ENCODE data around the gene RREB1.

Gene RREB1

DNA sequence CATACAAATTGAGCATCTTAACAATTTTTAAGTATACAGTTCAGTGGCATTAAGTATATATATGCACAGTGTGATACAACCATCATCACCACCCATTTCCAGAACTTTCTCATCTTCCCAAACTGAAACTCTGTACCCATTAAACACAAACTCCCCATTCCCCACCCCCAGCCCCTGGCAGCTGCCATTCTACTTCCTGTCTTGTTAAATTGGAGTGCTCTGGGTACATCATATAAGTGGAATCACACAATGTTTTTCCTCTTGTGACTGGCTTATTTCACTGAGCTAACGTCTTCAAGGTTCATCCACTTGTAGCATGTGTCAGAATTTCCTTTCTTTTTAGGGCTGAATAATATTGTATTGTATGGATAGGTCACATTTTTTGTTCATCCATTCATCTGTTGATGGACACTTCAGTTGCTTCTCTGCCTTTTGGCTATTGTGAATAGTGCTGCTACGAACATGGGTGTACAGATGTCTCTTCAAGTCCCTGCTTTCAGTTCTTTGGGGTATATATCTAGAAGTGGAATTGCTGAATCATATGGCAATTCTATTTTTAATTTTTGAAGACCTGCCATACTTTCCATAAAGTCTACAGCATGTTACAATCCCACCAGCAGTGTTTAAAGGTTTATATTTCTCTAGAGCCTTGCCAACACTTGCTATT is 19.6 kb upstream of the RREB1 start:
- no peak for DNase-seq (ENCODE audit: low read depth in 2 of 2)

DNA sequence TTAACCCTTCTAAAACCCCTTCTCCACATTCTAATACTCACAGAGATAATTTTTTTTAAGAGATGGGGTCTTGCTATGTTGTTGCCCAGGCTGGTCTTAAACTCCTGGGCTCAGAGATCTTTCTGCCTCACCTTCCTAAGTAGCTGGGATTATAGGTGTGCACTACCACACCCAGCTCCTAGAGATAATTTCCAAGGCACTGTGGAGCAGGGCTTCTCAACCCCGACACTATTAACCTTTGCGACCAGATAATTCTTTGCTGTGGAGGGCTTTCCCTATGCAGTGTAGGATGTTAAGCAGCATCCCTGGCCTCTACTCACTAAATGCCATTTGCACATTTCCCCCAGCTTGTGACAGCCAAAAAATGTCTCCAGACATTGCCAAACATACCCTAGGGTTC is 8.8 kb upstream of the RREB1 start:
- no peak for DNase-seq (ENCODE audit: low read depth in 2 of 2)

- DNase-seq (ENCODE audit: low read depth in 2 of 2): no peak
Measured at GRCh38 chr6:7100072-7100752, 7.5 kb upstream of the RREB1 start.

DNA sequence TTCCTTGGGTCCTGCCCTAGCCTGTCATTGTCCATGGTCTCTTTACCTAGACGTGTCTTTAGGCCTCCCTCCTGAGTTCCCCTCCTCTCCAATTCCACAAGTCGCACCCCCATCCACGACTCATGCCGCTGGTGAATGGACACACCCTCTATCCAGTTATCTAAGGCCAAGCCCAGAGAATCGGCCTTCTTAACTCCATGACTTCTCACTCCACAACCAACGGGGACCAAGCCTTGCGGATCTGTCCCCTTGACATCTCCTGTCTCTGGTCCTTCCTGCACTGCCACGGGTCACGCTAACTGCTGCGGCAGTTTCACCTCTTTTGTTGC is 7.0 kb upstream of the RREB1 start:
- DNase-seq (ENCODE audit: low read depth in 2 of 2): no peak

DNA sequence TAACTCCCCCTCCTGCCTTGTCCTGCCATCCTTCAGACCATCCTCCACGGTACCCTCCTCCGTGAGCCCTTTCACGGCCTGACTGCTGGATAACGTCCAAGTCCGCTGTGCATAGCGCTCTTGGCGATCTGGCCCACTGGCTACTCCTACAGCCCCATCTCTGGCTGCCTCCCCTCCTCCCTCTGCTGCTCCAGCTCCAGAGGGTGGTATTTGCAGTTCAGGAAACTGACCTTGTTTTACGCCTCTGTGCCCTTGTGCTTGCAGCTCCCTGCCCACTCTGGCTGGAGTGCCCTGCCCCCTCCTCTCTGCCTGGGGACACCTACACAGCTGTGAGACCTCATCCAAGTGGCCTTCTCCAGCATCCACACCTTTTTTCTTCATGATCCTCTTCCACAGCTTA is 6.5 kb upstream of the RREB1 start:
- DNase-seq (ENCODE audit: low read depth in 2 of 2): no peak

DNA sequence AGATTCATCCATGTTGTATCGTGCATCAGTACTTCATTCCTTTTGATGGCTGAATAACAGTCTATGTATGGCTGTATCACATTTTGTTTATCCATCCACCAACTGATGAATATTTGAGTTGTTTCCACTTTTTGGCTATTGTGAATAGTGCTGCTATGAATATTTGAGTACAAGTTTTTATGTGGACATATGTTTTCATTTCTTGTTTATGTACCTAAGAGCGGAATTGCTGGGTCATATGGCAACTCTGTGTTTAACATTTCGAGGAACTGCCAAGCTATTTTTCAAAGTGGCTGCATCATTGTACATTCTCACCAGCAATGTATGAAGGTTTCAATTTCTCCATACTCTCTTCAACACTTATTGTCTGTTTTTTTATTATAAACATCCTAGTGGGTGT is 3.0 kb upstream of the RREB1 start:
- no peak for DNase-seq (ENCODE audit: low read depth in 2 of 2)

DNA sequence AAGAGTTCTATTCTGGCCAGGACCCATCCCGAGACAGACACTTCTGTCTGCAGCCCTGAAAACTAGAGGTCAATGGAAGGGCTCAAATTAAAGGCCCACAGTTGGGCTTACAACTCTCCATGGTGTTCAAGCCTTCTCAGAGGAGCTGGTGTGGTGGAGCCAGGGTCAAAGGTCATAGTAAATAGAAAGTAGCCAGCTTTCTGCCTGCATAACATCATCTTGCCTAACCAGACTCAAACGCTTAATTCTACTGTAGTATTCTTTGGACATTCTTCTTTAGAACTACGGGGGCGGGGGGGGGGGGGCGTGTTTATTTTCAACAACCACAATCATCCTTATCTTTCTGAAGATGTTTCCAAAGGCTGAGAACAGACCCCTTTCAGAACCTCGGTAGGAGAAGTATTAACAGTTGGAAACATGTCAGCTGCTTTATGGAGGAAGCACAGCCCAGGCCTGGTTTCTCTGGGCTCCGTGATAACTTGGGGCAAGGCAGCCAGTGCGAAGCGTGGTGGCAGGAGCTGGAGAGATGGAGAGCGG is 1.5 kb upstream of the RREB1 start:
- no peak for DNase-seq (ENCODE audit: low read depth in 2 of 2)

DNA sequence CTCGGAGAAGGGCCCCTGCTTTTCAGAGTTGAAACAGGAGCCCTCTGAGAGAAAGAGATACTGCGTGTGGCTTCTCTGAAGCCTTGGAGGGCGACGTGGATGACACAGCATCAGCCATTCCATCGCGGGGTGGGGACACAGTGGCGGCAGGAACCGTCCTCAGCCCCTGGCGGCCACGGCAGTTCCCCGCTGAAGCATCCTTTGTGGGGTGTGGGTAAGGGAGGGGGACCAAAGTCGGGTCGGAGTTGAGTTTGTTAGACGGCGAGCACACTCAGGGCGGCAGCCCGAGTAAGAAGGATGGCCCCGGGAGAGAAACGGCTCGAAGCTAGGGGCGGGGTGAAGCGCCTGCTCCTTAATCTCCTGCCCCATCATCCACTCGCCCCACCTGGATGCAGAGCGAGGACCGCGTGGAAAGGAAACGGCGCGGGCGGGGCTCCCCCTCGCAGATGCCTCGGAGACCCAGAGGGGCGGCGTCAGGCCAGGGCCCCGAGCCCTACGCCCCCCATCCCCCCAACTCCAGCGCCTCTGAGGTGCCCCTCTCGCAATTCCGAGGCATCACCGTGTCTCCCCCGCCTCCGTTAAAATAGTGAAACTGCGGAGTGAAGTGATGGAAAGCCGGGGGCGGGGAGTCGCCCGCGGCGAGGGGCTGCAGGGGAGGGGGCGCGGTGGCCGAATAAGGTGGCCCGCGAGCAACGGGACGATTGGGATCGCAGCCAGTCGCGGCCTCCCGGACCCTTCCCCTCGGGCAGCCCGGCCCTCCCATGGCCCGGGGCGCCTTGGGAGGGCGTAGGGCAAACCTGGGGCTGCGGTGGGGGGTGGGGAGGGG is 796 bp upstream of the RREB1 start:
- peak; percentile 53 to 54 for DNase-seq (ENCODE audit: low read depth in 2 of 2)

DNA sequence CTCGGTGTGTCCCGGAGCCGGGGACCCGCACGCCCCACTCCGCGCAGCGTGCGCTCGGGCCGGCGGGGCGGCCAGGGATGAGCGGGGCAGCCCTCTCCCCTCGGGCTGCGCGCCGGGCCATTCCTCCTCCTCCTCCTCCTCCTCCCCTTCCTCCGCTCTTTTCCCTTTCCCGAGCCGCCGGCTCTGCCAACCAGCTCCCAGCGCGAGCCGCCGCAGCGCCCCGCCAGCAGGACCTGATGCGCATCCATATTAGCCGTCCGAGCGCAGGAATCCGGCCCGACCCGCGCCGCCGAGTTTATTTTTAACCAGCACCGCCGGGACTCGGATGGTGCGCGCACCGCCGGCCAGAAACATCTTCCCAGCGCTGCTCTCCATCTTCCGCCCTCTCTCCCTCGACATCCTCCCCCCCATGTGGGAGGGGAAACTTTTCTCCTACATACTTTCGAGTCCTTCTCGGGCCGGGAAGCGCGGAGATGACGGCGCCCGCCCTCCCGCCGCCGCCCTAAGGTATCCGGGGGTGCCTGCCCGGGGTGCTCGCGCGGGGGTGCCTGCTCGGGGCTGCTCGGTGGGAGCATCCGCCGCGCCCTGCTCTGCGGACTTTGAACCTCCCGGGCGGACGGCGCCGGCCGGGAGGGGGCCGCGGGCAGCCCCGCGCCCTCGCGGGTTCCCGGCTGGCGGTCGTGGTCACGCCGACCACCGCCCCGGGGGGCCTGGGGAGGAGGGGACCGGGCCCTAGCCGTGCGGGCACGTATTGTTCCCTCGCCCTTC is 619 bp downstream of the RREB1 start:
- DNase-seq (ENCODE audit: low read depth in 2 of 2): peak in 1 of 2 donors; percentile 21

GRCh38 chr6:7108964-7109836 is 1.4 kb downstream of the RREB1 start:
- DNase-seq (ENCODE audit: low read depth in 2 of 2): peak in 1 of 2 donors; percentile 15

DNA sequence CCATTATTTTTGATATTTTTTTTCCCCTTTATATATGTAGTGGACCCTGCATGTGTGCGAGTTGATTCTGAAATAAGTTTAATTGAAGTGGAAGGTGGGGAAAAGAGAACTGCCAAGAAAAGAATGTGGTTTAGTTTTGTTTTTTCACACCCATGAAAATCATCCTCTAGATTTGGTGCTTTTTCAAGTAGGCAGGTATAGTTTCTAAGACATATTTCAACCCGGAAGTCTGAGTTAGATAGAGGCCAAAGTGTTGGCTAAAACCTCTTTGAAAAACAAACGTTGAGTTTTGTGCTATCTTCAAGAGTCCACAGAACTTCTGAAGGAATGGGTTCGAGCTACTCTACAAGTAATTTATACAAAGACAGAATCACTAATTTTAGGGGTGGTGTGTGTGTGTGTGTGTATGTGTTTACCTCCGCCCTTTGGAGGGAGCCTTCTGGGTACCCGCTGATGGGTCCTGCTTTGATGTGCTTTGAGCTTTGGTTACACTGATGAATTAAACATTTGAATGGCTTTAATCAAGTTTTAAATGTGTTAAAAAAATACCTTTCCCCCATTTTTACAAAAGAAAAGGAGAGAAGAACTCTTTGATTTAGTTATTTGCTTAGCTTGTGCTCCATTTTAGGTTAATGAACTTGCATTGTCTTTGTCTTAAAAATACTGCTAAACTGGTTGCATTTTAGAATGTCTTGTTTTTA is 2.5 kb downstream of the RREB1 start:
- DNase-seq (ENCODE audit: low read depth in 2 of 2): no peak

DNA sequence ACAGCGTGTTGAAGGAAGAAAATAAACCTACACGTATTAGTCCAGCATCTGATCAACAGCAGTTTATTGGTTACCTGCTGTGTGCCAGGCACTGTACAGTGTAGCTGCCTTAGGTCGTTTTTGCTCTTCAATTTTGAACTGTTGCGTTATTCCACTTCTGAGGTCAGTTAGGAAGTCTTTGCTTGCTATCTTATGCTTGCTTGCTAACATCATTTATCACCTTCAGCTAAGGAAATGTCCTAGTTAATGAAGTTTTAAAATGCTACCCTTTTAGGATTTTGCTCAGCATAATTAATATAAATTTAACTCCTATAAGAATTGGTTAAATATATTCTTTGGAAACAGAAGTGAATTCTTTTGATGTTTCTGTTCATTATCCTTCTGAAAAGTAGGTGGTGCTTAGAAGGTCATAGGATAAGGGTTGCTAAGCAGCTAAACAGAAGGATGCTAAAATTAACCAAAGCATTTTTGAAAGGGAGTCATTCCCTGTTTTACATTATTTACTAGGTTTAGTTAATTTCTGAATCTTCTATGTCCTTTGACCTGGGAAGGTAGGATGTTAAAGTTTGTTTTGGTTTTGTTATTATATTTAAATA is 3.4 kb downstream of the RREB1 start:
- DNase-seq (ENCODE audit: low read depth in 2 of 2): no peak

DNA sequence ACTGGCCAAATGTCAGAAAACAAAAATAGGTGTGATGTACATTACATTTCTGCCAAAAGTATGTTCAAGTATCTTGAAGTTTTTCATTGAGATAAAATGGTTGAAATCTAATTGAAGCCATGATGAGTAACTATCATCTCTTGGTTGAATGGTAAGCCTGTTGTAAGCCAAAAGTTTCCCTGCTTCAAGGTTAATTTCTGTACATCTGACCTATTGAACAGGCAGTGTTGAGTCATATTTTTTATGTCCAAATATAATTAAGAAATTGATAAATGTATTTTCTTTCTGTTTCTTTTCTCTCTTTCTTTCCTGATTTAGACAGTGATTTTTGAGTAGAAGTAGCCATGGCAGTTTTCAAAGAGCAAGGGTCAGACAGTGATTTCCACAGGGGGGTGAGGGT is 4.4 kb downstream of the RREB1 start:
- DNase-seq (ENCODE audit: low read depth in 2 of 2): no peak

DNA sequence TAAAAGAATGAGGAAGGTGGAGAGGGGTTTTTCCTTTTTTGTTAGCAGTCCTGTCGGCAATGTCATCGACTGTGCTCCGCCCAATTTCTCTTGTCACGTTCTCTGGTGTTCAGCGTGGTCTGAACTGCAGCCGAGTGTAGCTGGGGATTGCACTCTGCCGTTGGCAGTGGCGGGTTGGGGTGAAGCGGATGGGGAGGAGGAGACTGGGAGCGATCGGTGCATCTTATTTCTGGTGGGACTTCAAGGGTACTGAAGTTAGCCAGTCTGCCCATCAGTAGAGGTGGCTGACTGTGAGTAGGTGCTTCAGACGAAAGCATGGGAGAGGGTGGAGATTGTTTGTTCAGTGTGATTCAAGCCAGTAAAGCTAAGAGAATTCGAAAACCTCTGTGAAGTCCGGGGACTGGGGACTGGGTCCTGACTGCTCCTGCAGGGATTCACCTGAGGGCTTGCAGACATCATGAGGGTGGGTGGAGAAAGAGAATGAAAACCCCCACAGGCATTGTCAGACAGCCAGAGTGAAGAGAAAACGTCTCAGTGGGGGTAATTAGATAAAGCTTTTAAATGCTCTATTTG is 5.1 kb downstream of the RREB1 start:
- DNase-seq (ENCODE audit: low read depth in 2 of 2): no peak

DNA sequence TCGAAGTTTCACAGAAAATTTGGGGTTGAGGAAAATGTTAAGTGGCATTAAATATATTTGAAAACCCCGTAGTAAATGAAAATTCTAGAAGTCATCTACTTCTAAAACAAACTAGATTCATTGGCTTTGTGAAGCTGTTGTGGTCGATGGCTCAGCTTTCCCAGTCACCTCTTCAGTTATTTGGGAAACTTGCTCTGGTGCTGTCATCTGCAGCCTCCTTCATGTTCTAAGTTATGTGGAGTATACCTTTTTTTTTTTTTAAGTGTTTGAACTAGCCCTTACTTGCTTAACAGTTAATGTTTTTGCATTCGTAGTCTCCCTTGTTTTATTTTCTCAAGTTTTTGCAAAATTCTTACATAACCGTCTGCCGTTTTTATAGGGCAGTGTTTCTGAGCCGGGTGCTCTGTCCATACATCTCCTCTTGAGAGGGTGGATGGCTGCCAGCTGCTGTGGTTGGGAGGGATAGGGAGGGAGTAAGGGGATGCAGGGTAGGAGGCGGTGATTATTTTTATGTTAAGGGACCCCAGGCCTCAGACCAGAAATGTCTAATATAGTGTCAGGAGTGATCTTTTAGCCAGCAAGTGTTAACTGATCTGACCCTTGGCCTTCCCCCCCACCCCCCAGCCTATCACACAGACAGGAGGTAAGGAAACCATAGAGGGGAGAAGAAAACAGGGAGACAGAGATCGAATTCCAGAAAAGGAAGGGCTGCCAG is 7.1 kb downstream of the RREB1 start:
- no peak for DNase-seq (ENCODE audit: low read depth in 2 of 2)

GRCh38 chr6:7115543-7116231 is 7.9 kb downstream of the RREB1 start:
- DNase-seq (ENCODE audit: low read depth in 2 of 2): no peak

DNA sequence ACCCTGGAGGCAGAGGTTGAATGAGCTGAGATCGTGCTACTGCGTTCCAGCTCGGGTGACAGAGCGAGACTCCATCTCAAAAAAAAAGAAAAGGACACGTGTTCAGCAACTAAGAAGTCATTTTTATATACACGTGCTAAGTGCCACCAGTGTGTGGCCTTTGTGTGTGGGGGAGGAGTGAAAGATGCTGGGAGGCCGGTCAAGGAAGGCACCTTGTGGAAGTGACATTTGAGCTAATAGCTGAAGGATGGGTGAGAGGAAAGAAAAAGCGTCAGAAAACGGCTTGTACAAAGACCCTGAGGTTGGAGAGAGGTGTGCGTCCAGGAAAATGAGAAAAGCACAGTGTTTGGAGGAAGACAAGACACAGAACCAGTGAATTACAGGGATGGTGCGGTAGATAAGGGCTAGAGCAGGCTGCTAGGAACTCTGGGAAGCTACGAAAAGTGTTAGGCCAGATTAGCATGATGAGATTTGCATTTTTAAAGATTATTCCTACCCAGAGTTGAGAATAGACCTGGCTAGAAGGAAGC is 11.6 kb downstream of the RREB1 start:
- no peak for DNase-seq (ENCODE audit: low read depth in 2 of 2)

DNA sequence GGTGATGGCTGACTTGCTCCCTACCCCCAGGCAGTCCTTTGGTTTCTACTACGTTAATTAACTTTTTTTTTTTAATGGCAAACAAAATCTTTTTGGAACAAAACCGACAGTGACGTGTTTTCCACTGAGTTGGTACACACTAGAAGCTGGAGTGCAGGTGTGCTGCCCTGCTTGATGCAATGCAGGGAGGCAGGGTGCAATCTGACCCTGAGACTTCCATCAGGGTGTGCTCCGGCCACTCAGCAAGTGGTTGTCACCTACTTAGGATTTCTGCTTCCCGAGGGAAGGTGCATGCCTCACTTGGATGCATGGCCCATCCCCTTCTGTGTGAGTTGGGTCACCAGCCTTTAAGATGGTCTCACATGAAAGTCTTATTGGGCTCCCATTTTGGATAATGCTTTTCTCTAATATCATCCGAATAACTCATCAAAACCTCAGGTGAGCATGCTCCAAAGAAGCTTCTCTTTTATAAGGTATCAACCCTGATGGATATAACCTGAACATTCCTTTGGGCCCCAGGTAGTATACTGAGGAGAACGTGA is 14.0 kb downstream of the RREB1 start:
- DNase-seq (ENCODE audit: low read depth in 2 of 2): no peak
